H1 (cell line): ENCODE measurements around the gene ITGA5. TPM values are rescaled to one million over a fixed set of nuclear protein-coding genes. Genes with fewer than 3 reads are reported as not detected.

ENCODE experiments used
- CTCF ChIA-PET: fragments of 300-600 bp; sonication (Branson Sonifier 250); formaldehyde crosslinking; loops from one replicate; lab custom pipeline; 2021; ENCODE audit not compliant: partially characterized antibody; lab: Charles Lee
- POLR2A ChIA-PET: fragments of 300-600 bp; sonication (Branson Sonifier 250); formaldehyde crosslinking; loops from one replicate; lab custom pipeline; 2021; ENCODE audit warnings: inconsistent platforms; ENCODE audit not compliant: partially characterized antibody; lab: Charles Lee
- DNase-seq, 2 experiments: peaks; one replicate each; pipeline versions ENCODE4 v3.0.0 to v3.0.0-alpha.2; 2010 to 2022; ENCODE audit warnings: low spot score in 2 of 2, low read depth in 1 of 2, mixed read lengths in 1 of 2
- FAIRE-seq: peaks from 2 replicates; lab custom pipeline; 2011; peaks lifted over from hg19 to GRCh38; lab: Jason Lieb, UNC
- H2AFZ ChIP-seq: 2 replicates; pipeline ENCODE4 v1.8.1; 2012; ENCODE audit warnings: low read length, inconsistent platforms
- H2AK5ac ChIP-seq: 2 replicates; pipeline ENCODE4 v1.6.1; 2013; ENCODE audit warnings: low read depth, low read length
- H2BK120ac ChIP-seq: replicated peaks from 2 replicates; pipeline ENCODE3; 2013; ENCODE audit warnings: low read depth, low read length, inconsistent platforms
- H2BK12ac ChIP-seq: 2 replicates; pipeline ENCODE4 v1.6.1; 2013; ENCODE audit warnings: low read depth, low read length
- H2BK15ac ChIP-seq: 2 replicates; pipeline ENCODE4 v1.6.1; 2013; ENCODE audit warnings: low read length
- H2BK20ac ChIP-seq: 2 replicates; pipeline ENCODE4 v1.6.1; 2013; ENCODE audit warnings: low read length
- H2BK5ac ChIP-seq: 2 replicates; pipeline ENCODE4 v1.6.1; 2013; ENCODE audit warnings: low read depth, low read length
- H3K14ac ChIP-seq: 2 replicates; pipeline ENCODE4 v1.6.1; 2013; ENCODE audit warnings: inconsistent platforms; ENCODE audit not compliant: insufficient read length
- H3K18ac ChIP-seq: 2 replicates; pipeline ENCODE4 v1.6.1; 2013; ENCODE audit warnings: low read length; ENCODE audit errors: extremely low read depth
- H3K23ac ChIP-seq: 2 replicates; pipeline ENCODE4 v1.6.1; 2013; ENCODE audit warnings: inconsistent platforms; ENCODE audit not compliant: insufficient read length
- H3K23me2 ChIP-seq: 2 replicates; pipeline ENCODE4 v1.6.1; 2013; ENCODE audit warnings: low read depth, low read length
- H3K27ac ChIP-seq: 2 replicates; pipeline ENCODE4 v1.6.1; 2011; ENCODE audit warnings: low read depth, low read length, inconsistent platforms
- H3K27me3 ChIP-seq, 4 experiments: replicated peaks in 1 of 4; 1 replicate in 1 of 4; 2 replicates in 3 of 4; pipeline versions ENCODE4 v1.6.1 to v1.8.1; 2011 to 2013; ENCODE audit warnings: low read length in 3 of 4, mild to moderate bottlenecking in 3 of 4, inconsistent platforms in 2 of 4, mixed read lengths in 2 of 4, moderate library complexity in 1 of 4; ENCODE audit not compliant: control insufficient read depth in 3 of 4, insufficient read depth in 3 of 4; ENCODE audit errors: extremely low read depth in 1 of 4
- H3K36me3 ChIP-seq, 4 experiments: 2 replicates each; pipeline versions ENCODE4 v1.6.1 to v1.8.1; 2011 to 2013; ENCODE audit warnings: mild to moderate bottlenecking in 4 of 4, low read length in 3 of 4, moderate library complexity in 2 of 4, control low read depth in 1 of 4, inconsistent platforms in 1 of 4; ENCODE audit not compliant: insufficient read depth in 4 of 4, control insufficient read depth in 2 of 4
- H3K4ac ChIP-seq: replicated peaks from 2 replicates; pipeline ENCODE3; 2013; ENCODE audit warnings: low read length, low read depth, mixed read lengths, inconsistent platforms; ENCODE audit not compliant: insufficient read length
- H3K4me1 ChIP-seq, 4 experiments: replicated peaks in 1 of 4; 1 replicate in 1 of 4; 2 replicates in 3 of 4; pipeline versions ENCODE4 v1.6.1 to v1.8.1; 2011 to 2013; ENCODE audit warnings: low read length in 3 of 4, inconsistent platforms in 2 of 4, mixed read lengths in 1 of 4; ENCODE audit not compliant: insufficient read depth in 4 of 4, control insufficient read depth in 3 of 4
- H3K4me2 ChIP-seq, 2 experiments: 2 replicates each; pipeline versions ENCODE4 v1.6.1 to v1.8.1; 2011 to 2013; ENCODE audit warnings: low read depth in 2 of 2, low read length in 2 of 2, control low read depth in 1 of 2, inconsistent platforms in 1 of 2, mild to moderate bottlenecking in 1 of 2; ENCODE audit not compliant: insufficient read depth in 1 of 2
- H3K4me3 ChIP-seq, 4 experiments: fragments of 200-600, 300-600 bp in 1 of 4; sonication (generic), shearing (Covaris generic), sonication (Bioruptor Twin) in 1 of 4; 2 replicates each; pipeline versions ENCODE4 v1.5.1 to v1.8.1; 2011 to 2016; ENCODE audit warnings: low read length in 4 of 4, low read depth in 3 of 4, control low read depth in 2 of 4, inconsistent platforms in 2 of 4, mild to moderate bottlenecking in 2 of 4, mixed read lengths in 1 of 4, moderate library complexity in 1 of 4; ENCODE audit not compliant: insufficient read depth in 2 of 4; ENCODE audit errors: extremely low read depth in 1 of 4
- H3K56ac ChIP-seq: replicated peaks from 2 replicates; pipeline ENCODE3; 2013; ENCODE audit warnings: low read depth, mild to moderate bottlenecking, mixed read lengths, low read length, inconsistent platforms; ENCODE audit not compliant: insufficient read length
- H3K79me1 ChIP-seq: 2 replicates; pipeline ENCODE4 v1.6.1; 2013; ENCODE audit warnings: low read depth, low read length, control low read depth
- H3K79me2 ChIP-seq, 2 experiments: 2 replicates each; pipeline versions ENCODE4 v1.6.1 to v1.8.1; 2012 to 2013; ENCODE audit warnings: low read length in 2 of 2, mild to moderate bottlenecking in 2 of 2, inconsistent platforms in 1 of 2; ENCODE audit not compliant: insufficient read depth in 2 of 2, control insufficient read depth in 1 of 2
- H3K9ac ChIP-seq, 4 experiments: replicated peaks in 1 of 4; 1 replicate in 1 of 4; 2 replicates in 3 of 4; pipeline versions ENCODE4 v1.6.1 to v1.8.1; 2011 to 2013; ENCODE audit warnings: low read depth in 3 of 4, low read length in 3 of 4, control low read depth in 2 of 4, mild to moderate bottlenecking in 2 of 4, moderate library complexity in 2 of 4, inconsistent platforms in 1 of 4; ENCODE audit errors: extremely low read depth in 1 of 4
- H3K9me3 ChIP-seq, 2 experiments: 2 replicates each; pipeline versions ENCODE4 v1.6.1 to v1.8.1; 2012 to 2013; ENCODE audit warnings: mild to moderate bottlenecking in 2 of 2, moderate library complexity in 2 of 2, control low read depth in 1 of 2, inconsistent platforms in 1 of 2, low read depth in 1 of 2, low read length in 1 of 2, mixed read lengths in 1 of 2; ENCODE audit not compliant: insufficient read depth in 2 of 2
- H4K20me1 ChIP-seq, 2 experiments: replicated peaks in 1 of 2; 2 replicates each; pipeline versions ENCODE3 to v1.8.1; 2011 to 2013; ENCODE audit warnings: inconsistent platforms in 2 of 2, low read length in 2 of 2, mild to moderate bottlenecking in 1 of 2; ENCODE audit not compliant: insufficient read depth in 2 of 2, control insufficient read depth in 1 of 2
- H4K5ac ChIP-seq: 2 replicates; pipeline ENCODE4 v1.6.1; 2013; ENCODE audit warnings: low read length, low read depth, mixed read lengths, inconsistent platforms; ENCODE audit not compliant: insufficient read length
- H4K8ac ChIP-seq: 2 replicates; pipeline ENCODE4 v1.8.0; 2013; ENCODE audit warnings: mild to moderate bottlenecking, moderate library complexity, low read length, inconsistent platforms; ENCODE audit not compliant: insufficient read depth; ENCODE audit errors: extremely low read depth
- H4K91ac ChIP-seq: replicated peaks from 2 replicates; pipeline ENCODE3; 2013; ENCODE audit warnings: low read length, mixed read lengths, inconsistent platforms; ENCODE audit not compliant: insufficient read length
- E2F6 ChIP-seq: IDR thresholded peaks from 2 replicates; pipeline ENCODE4 v1.6.1; 2012; ENCODE audit warnings: inconsistent platforms
- JUN ChIP-seq: IDR thresholded peaks from 2 replicates; pipeline ENCODE4 v1.6.1; 2011; ENCODE audit warnings: low read depth, mild to moderate bottlenecking, improper control_type of control experiment, low read length
- MAFK ChIP-seq: IDR thresholded peaks from 2 replicates; pipeline ENCODE4 v1.6.1; 2012; ENCODE audit warnings: low read depth, mild to moderate bottlenecking, improper control_type of control experiment, low read length
- RNF2 ChIP-seq: fragments of 200-900, 300-1000 bp; sonication (generic); IDR thresholded peaks from 2 replicates; pipeline ENCODE4 v1.7.1; 2016; ENCODE audit warnings: borderline replicate concordance, low read depth, mild to moderate bottlenecking, antibody characterized with exemption, low read length; ENCODE audit not compliant: poor library complexity, severe bottlenecking; ENCODE audit errors: missing control alignments
- SIX5 ChIP-seq: IDR thresholded peaks from 2 replicates; pipeline ENCODE4 v1.6.1; 2011; ENCODE audit warnings: mild to moderate bottlenecking, low read depth, low read length
- TCF12 ChIP-seq: IDR thresholded peaks from 2 replicates; pipeline ENCODE4 v1.6.1; 2011; ENCODE audit warnings: low read depth, mild to moderate bottlenecking, low read length
- WGBS, 2 experiments: shearing (Covaris generic) in 1 of 2; methylation state at CpG; one replicate each; pipeline versions ENCODE4 v1.1.6 to v1.1.7; 2013 to 2015; ENCODE audit warnings: low lambda C conversion rate in 2 of 2, mixed read lengths in 2 of 2, inconsistent platforms in 1 of 2, low coverage in 1 of 2, missing lambda C conversion rate in 1 of 2; ENCODE audit not compliant: insufficient replicate concordance in 2 of 2, insufficient coverage in 1 of 2, insufficient read length in 1 of 2; ENCODE audit errors: extremely low coverage in 1 of 2, missing lambda C conversion rate in 1 of 2; 5-methylcytosine and 5-hydroxymethylcytosine counted together
- polyA plus RNA-seq, 7 experiments: library from polyadenylated mRNA; depleted of rRNA in 3 of 7; stranded (reverse) in 5 of 7; unstranded in 2 of 7; fragments of >200 nt in 5 of 7; fragments of 200-250 nt in 2 of 7; gene quantifications; 1 replicate in 5 of 7; 2 replicates in 1 of 7; 4 replicates in 1 of 7; pipeline versions ENCODE4 v1.2.1 to v1.2.3, GENCODE V29; 2011 to 2013; ENCODE audit warnings: missing spikeins in 2 of 7, mixed read lengths in 2 of 7
- total RNA-seq: library from RNA; stranded (reverse); fragmentation: NEBNext Ultra II Directional; extraction: Animal tissue kit (Norgen Biotek cat#: 25700); gene quantifications from 2 replicates; pipeline ENCODE4 v1.2.1, GENCODE V29; 2021

The ITGA5 gene
- total and polyA plus RNA-seq, 2 of the 8 experiments (the other 6 are each of a cell fraction or from before 2014, with no cell fraction given), result 11.6 to 19.4 TPM

- DNase-seq (no peak), FAIRE-seq (no peak)
- H4K91ac ChIP-seq, result no peak overlapping the region
- no peaks in the 10 kb centered on the region for H4K20me1 ChIP-seq
- H3K27me3 ChIP-seq, result peaks cover 13 to 34% (median 28%) of the 10 kb centered on the region in 4 experiments
- no peak overlapping the region for H3K4me2 ChIP-seq
- H2BK120ac ChIP-seq, result no peak overlapping the region
- 66% methylated on average over 2 of the region's 2 CpGs; no CpG with 5 or more reads in 1 of the 2 experiments for WGBS, 2 experiments
- H2BK20ac ChIP-seq, result no peak overlapping the region
- H3K4ac ChIP-seq, result no peak overlapping the region
- no peak overlapping the region for H2BK5ac ChIP-seq
- H3K79me1 ChIP-seq, result no peaks in the 10 kb centered on the region
- no peak overlapping the region for H3K27ac ChIP-seq
- no peak overlapping the region for H2AK5ac ChIP-seq
- CTCF ChIA-PET, result interaction anchor here (0.9 to 26.1 kb wide), 5 partner anchors 10 to 49 kb away, joined by 3 to 742 read pairs (median 7); partner anchors contain the start of gene ITGA5
- H3K18ac ChIP-seq, result no peak overlapping the region
- H3K4me3 ChIP-seq, result no peak overlapping the region
- TF ChIP-seq RNF2, result no peak
- no peak for TF ChIP-seq JUN
- TF ChIP-seq SIX5, result no peak
- no peak for TF ChIP-seq MAFK
- TF ChIP-seq E2F6, result no peak
- TF ChIP-seq TCF12, result no peak
- TF ChIP-seq, all 59 proteins: peak for 0
- Histone ChIP-seq H4K8ac (no peak overlapping the region), H3K9ac (no peak overlapping the region), H2BK12ac (no peak overlapping the region), H3K4me1 (no peaks in the 10 kb centered on the region), H3K9me3 (no peaks in the 10 kb centered on the region), H3K23me2 (no peaks in the 10 kb centered on the region), H4K5ac (no peak overlapping the region), H3K56ac (no peak overlapping the region), H2BK15ac (no peak overlapping the region), H3K36me3 (no peaks in the 10 kb centered on the region), H3K14ac (no peak overlapping the region), H3K23ac (no peak overlapping the region), H3K79me2 (no peaks in the 10 kb centered on the region), H2AFZ (no peak overlapping the region)
- POLR2A ChIA-PET, result no interaction called here
Observed at GRCh38 chr12:54442099-54442498, 23.0 kb upstream of the ITGA5 start.
